ENCODE measurements around the gene PITRM1.

PITRM1 gene

GRCh38 chr10:3190817-3191216, 18.2 kb upstream of the PITRM1 start:
- no peak for TF ChIP-seq ZBTB7A (IDR thresholded peaks at IDR 0.05; ENCODE audit: low read depth)
- TF ChIP-seq FOXM1 (IDR thresholded peaks at IDR 0.05; ENCODE audit: borderline replicate concordance, low read depth), result no peak
- no peak for TF ChIP-seq TEAD4 (IDR thresholded peaks at IDR 0.05)
- TF ChIP-seq MAX (IDR thresholded peaks at IDR 0.05), result no peak
- TF ChIP-seq NFIC (IDR thresholded peaks at IDR 0.05), result no peak
- TF ChIP-seq CREB1 (IDR thresholded peaks at IDR 0.05; ENCODE audit: low read depth), result no peak
- TF ChIP-seq TCF12 (IDR thresholded peaks at IDR 0.05; ENCODE audit: low read depth), result no peak

- TF ChIP-seq CREB1 (IDR thresholded peaks at IDR 0.05; ENCODE audit: low read depth), result no peak
- no peak for TF ChIP-seq YY1 (IDR thresholded peaks at IDR 0.05; ENCODE audit: low read depth)
- no peak for TF ChIP-seq REST (IDR thresholded peaks at IDR 0.05; ENCODE audit: low read depth)
- no peak for TF ChIP-seq TAF1 (IDR thresholded peaks at IDR 0.05; ENCODE audit: low read depth)
- no peak for TF ChIP-seq USF1 (IDR thresholded peaks at IDR 0.05)
- no peak for TF ChIP-seq TCF12 (IDR thresholded peaks at IDR 0.05; ENCODE audit: low read depth)
- no peak for TF ChIP-seq ZBTB7A (IDR thresholded peaks at IDR 0.05; ENCODE audit: low read depth)
- no peak for TF ChIP-seq RAD21 (IDR thresholded peaks at IDR 0.05; ENCODE audit: low read depth)
- no peak for TF ChIP-seq CEBPB (IDR thresholded peaks at IDR 0.05)
- TF ChIP-seq EGR1 (IDR thresholded peaks at IDR 0.05), result no peak
Measured at GRCh38 chr10:3186368-3186767, 13.8 kb upstream of the PITRM1 start.

- TF ChIP-seq FOXM1 (IDR thresholded peaks at IDR 0.05; ENCODE audit: borderline replicate concordance, low read depth), result no peak
- TF ChIP-seq CREB1 (IDR thresholded peaks at IDR 0.05; ENCODE audit: low read depth), result no peak
- TF ChIP-seq EP300 (IDR thresholded peaks at IDR 0.05; ENCODE audit: borderline replicate concordance), result no peak
- TF ChIP-seq MAX (IDR thresholded peaks at IDR 0.05), result no peak
- TF ChIP-seq TCF12 (IDR thresholded peaks at IDR 0.05; ENCODE audit: low read depth), result no peak
- no peak for TF ChIP-seq YY1 (IDR thresholded peaks at IDR 0.05; ENCODE audit: low read depth)
- no peak for TF ChIP-seq RAD21 (IDR thresholded peaks at IDR 0.05; ENCODE audit: low read depth)
- no peak for TF ChIP-seq NFIC (IDR thresholded peaks at IDR 0.05)
- no peak for TF ChIP-seq CEBPB (IDR thresholded peaks at IDR 0.05)
Measured at GRCh38 chr10:3185386-3185785, 12.8 kb upstream of the PITRM1 start.

GRCh38 chr10:3180355-3181025, 7.9 kb upstream of the PITRM1 start:
- no peak for TF ChIP-seq FOXM1 (IDR thresholded peaks at IDR 0.05; ENCODE audit: borderline replicate concordance, low read depth)
- TF ChIP-seq TEAD4 (IDR thresholded peaks at IDR 0.05), result no peak
- TF ChIP-seq TCF12 (IDR thresholded peaks at IDR 0.05; ENCODE audit: low read depth), result no peak
- no peak for TF ChIP-seq NFIC (IDR thresholded peaks at IDR 0.05)
- no peak for TF ChIP-seq EGR1 (IDR thresholded peaks at IDR 0.05)
- peak; percentile 68 for TF ChIP-seq YY1 (IDR thresholded peaks at IDR 0.05; ENCODE audit: low read depth)

- TF ChIP-seq CEBPB (IDR thresholded peaks at IDR 0.05) (no peak), TCF12 (IDR thresholded peaks at IDR 0.05; ENCODE audit: low read depth) (no peak), TAF1 (IDR thresholded peaks at IDR 0.05; ENCODE audit: low read depth) (no peak), TEAD4 (IDR thresholded peaks at IDR 0.05) (no peak), REST (IDR thresholded peaks at IDR 0.05; ENCODE audit: low read depth) (no peak), YY1 (IDR thresholded peaks at IDR 0.05; ENCODE audit: low read depth) (no peak), EGR1 (IDR thresholded peaks at IDR 0.05) (no peak), RAD21 (IDR thresholded peaks at IDR 0.05; ENCODE audit: low read depth) (no peak)
Measured at GRCh38 chr10:3179174-3179573, 6.6 kb upstream of the PITRM1 start.

GRCh38 chr10:3178042-3178441, 5.5 kb upstream of the PITRM1 start:
- no peak for TF ChIP-seq TAF1 (IDR thresholded peaks at IDR 0.05; ENCODE audit: low read depth)
- no peak for TF ChIP-seq FOXM1 (IDR thresholded peaks at IDR 0.05; ENCODE audit: borderline replicate concordance, low read depth)
- TF ChIP-seq REST (IDR thresholded peaks at IDR 0.05; ENCODE audit: low read depth), result no peak
- no peak for TF ChIP-seq TCF12 (IDR thresholded peaks at IDR 0.05; ENCODE audit: low read depth)
- TF ChIP-seq RAD21 (IDR thresholded peaks at IDR 0.05; ENCODE audit: low read depth), result no peak
- no peak for TF ChIP-seq EP300 (IDR thresholded peaks at IDR 0.05; ENCODE audit: borderline replicate concordance)
- TF ChIP-seq USF1 (IDR thresholded peaks at IDR 0.05), result no peak
- no peak for TF ChIP-seq ZBTB7A (IDR thresholded peaks at IDR 0.05; ENCODE audit: low read depth)
- TF ChIP-seq MAX (IDR thresholded peaks at IDR 0.05), result no peak
- no peak for TF ChIP-seq CEBPB (IDR thresholded peaks at IDR 0.05)
- TF ChIP-seq CREB1 (IDR thresholded peaks at IDR 0.05; ENCODE audit: low read depth), result no peak
- no peak for TF ChIP-seq NFIC (IDR thresholded peaks at IDR 0.05)
- TF ChIP-seq EGR1 (IDR thresholded peaks at IDR 0.05), result no peak
- TF ChIP-seq TEAD4 (IDR thresholded peaks at IDR 0.05), result no peak

Data from Ishikawa (cell line).